GM19099 (cell line): Measurements from ENCODE around the gene NTSR1.
A peak's percentile ranks its signal among the peaks of the same experiment; 100 is the strongest.

Source experiments
- POLR2A ChIP-seq: IDR thresholded peaks from 3 replicates; pipeline ENCODE4 v1.6.1; 2011; ENCODE audit warnings: low read depth; ENCODE audit not compliant: insufficient read length; ENCODE audit errors: extremely low read depth

The NTSR1 gene

DNA sequence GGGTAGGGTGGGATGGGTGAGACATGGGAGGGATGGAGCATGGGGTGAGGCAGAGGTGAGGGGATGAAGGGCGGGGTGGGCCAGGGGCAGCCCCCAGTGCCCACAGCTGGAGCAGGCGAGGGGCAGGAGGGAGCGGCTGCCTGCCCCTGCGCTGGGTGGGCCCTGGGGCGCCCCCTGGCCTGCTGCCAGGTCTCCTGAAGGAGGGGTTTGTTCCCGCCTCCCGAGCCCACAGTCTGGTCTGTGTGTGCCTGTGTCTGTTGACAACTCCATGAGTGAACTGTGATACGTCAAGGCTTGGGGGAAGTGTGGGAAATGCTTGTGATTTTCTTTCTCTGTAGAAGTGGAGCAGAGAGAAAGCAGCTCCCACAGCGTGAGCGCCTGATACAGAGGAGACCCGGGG, 76.8 kb downstream of the NTSR1 start:
- no peak for TF ChIP-seq POLR2A

DNA sequence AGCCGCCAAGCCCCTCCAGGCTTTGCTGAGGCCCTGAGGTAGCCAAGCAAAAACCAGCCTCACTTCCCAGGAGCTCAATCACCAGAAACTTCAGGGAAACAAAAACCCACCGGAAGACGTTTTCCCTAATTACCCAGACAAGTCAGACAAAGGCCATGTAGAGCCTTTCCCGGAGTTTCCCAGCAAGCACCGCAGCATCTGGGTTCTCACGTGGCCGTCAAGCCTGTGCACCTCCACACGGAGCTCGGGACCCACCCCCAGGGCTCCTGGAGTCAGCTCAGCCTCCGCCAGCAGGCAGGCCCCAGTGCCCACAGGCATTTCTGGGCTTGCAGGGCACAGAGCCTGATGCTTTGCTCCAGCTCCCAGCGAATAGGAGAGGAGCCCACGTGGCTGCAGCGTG, 77.5 kb downstream of the NTSR1 start:
- TF ChIP-seq POLR2A: no peak

DNA sequence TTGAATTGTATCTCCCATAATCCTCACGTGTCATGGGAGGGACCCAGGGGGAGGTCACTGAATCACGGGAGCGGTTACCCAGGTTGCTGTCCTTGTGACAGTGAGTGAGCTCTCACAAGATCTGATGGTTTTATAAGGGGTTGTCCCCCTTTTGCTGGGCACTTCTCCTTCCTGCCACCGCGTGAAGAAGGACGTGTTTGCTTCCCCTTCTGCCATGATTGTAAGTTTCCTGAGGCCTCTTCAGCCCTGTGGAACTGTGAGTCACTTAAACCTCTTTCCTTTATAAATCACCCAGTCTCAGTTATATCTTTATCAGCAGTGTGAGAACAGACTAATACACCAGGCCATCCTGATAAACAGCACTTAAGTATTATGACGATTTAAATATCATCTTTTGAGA, 78.7 kb downstream of the NTSR1 start:
- no peak for TF ChIP-seq POLR2A

DNA sequence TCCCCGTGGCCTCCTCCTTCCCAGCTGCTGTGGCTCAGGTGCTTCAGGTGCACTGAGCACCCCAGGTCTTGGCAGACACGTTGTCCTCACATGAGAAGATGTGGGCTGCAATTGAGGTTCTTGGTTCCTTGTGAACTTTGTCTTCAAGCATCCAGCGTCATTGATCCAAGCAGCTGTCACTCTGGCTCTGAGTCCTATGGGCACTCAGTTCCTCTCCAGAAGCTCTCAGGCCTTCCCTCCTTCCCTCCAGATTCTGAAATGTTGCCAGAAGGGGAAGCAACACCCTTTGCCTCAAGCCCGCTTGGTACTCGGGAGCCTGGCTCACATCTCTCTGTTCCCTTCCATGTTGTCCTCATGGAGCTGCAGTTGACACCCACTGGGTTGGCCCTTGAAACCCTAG, 79.2 kb downstream of the NTSR1 start:
- TF ChIP-seq POLR2A: no peak

DNA sequence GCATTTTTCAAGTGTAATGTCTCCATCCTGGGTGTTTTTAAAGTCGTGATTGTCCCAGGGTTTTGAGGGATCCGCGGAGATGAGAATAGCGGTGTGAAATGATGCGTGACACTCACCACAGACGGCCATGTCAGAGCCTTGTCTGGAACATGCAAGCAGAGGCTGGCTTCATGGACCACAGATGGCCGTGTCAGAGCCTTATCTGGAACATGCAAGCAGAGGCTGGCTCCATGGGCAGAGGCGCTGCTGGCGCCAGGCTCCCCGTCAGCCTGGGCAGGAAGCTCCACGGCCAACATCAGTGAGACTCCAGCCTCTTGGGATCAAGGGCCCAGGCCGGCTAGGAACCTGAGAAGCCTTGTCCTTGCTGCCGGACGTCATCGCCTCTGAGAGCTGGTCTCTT, 80.0 kb downstream of the NTSR1 start:
- no peak for TF ChIP-seq POLR2A

DNA sequence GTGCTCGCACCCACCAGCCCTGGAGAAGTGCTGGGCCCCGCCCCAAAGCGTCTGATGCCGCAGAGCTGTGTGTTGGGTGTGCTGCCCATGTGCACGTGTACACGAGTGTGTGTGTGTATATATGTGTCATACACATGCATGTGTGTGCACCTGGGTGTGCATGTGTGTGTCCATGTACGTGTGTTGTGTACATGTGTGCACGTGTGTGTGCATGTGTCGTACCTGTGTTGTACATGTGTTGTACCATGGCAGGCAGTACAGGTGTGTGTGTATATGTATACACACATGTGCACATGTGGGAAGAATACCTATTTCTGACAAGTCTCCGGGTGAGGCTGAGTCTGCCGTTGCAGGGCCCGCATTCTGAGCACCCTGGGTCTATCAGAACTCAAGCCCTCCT, 81.4 kb downstream of the NTSR1 start:
- no peak for TF ChIP-seq POLR2A

DNA sequence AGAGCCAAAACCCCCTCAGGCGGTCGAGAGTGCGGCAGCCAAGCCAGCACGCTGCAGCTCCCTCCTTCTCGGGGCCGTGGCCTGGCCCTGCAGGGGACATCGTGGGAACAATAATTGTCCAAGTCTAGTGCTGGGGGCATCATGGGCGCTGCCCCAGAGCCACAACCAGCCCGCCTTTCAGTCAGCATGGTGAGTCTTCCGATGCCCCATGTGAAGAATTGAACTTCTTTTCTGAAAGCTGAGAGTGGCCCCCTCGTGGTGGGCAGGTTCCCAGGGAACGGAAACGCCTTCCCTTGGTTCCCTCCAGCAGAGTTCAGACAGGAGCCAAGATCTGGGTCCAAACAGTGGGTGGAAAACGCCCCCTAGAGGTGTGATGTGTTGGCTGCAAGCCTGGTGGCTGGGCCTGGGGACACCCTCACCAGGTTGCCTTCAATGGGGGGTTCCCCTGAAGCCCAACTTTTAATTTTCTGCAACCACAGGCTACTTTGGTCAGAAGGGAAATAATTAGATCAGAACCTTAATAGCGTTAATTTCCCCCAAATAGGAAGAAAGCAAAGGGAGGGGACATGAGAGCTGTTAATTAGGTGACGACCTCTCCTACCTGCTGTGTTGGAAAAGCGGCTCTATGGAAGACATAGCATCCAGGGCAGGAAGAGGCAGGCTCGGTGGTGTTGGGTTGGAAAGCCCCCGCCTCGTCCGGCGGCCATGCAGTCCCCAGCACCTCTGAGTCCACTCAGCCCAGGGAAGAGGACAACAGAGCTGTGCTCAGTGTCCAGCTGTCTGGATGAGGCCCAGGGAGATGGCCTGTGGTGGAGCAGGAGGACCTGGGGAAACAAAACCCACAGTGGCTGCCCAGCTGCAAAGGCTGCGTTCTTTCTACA, 82.9 kb downstream of the NTSR1 start:
- no peak for TF ChIP-seq POLR2A

DNA sequence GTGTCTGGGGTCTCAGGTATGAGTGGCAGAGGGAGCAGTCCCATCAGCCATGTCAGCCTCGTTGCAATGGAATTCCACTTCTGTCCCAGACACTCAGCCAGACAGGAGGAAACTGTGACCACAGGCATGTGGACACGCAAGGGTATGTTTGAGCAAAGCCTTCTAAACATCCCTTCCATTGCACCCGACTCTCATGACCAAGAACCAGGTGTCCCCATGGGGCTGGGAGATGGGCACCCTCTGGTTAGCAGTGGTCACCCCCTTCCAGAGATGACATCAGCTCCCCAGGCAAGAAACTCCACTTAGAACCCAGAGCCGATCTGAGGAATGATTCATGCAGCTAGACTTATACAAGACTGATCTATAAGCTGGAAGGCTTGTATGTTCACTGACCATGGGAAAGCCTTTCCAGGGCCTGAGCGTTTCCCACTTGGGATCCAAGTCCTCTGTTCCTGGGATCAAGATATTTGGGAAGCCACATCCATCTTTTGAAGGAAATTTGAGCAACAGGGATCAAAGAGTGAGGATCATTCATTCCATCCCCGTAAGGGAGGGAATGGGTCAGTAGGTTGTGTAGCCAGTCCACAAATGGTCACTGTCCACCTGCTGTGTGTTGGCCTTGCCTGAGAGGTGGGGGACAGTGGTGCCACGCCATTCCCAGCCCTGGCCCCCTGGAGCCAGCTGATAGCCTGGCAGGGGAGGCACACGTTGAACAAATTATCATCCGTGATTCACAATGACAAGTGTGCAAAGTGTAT, 83.7 kb downstream of the NTSR1 start:
- no peak for TF ChIP-seq POLR2A

DNA sequence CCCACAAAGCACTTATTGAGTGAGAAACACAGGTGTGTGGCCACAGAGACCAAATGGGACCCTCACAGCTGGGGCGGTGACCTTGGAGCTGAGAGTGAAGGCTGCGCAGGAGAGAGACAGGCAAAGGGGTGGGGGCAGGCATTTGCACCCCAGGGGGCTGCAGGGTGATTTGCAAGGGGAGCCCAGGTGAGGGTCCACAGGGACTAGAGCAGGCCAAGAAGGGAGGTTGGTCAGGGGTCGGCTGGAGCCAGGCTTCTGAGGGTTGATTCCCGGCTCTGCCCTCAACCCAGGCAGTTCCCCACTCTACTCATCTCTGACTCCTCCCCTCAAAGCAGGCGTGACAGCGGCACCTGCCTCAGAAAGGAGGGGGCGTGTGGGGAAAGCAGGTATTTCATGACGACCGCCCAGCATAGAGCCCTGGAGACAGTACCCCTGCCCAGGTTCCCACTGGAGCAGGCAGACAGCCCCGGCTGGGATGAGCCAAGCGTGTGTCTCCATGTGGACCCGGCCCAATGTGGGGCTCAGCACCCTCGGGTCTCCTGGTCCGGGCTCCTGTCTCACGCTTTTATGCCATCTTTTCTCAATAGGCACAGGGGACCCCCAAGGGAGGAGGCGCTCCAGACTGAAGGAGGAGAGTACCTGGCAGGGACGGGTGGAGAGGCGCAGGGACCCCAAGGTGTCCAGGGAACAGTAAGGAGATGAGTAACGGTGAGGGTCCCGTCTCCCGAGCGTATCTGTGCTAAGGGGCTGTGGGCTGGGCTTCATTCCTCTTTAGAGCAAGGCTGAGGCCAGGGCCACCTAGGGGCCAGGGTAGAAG, 84.5 kb downstream of the NTSR1 start:
- no peak for TF ChIP-seq POLR2A

DNA sequence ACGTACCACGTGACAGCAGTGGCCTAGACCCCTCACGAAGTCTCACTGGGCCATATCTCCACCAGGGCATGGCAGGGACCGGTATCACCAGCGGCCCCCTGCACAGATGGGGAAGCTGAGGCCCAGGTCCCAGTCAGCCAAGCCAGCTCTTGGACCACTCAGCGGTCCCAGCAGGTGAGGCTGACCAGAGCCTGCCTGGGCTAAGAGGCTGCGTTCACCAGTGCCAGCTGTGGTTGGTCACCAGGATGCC, 85.0 kb downstream of the NTSR1 start:
- no peak for TF ChIP-seq POLR2A

DNA sequence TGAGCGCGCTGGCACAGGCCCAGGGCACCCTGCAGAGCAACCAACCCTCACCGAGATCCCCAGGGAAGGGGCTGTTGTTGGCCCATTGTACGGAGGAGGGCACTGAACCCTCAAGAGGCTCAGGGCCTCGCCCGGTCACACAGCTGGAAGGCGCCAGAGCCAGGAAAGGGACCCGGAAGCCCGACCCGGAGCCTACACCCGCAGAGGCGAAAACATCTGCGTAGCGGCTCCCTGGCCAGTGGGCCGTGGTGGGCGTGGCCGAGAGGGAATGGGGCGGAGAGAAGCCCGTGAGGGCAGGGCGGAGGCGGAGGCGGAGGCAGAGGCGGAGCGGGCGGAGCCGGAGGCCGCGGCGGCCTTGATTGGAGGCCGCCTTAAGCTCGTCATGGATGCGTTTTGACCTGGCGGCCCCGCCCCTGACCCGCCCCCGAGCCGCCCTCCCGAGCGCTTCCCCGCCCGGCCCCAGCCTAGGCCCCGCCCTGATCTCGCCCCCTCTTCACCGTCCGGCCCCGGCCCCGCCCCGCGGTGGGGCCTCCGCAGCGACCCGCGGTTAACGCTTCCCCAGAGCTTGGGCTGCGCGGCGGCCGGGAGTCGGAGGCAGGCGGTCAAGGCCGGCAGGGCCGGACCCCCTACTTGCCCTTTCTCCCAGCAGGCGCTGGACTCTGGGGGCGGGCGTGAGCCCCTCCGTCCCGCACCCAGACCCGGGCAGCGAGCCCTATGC, 85.5 kb downstream of the NTSR1 start:
- peak; percentile 72 for TF ChIP-seq POLR2A

DNA sequence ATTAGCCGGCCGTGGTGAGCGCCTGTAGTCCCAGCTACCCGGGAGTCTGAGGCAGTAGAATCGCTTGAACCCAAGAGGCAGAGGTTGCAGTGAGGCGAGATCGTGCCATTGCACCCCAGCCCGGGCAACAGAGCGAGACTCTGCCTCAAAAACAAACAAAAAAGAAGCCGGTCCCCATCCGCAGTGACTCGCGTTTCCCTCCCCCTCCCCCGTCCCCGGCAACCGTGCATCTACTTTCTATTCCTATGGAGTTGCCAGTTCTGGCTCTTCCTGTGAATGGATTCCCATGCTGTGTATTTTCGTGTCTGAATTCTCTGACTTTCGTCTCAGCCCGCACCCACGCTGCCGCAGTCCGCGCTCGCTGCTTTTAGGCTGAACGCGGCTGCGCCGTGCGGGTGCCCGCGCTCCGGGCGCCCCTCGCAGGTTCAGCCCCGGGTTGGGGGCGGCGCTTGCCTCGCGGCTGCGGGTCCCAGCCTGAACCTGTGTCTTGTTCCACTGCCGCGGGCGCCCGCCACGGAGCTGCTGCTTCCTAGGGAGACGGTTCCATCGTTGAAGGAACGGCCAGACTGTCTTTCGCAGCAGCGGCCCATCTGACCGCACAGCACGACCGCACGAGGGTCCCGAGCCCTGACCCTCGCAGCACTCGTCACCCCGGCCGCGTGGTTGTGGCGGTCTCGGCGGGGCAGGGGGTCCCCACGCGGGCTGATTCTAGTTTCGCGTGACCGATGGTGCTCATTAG, 86.6 kb downstream of the NTSR1 start:
- peak; percentile 56 for TF ChIP-seq POLR2A

DNA sequence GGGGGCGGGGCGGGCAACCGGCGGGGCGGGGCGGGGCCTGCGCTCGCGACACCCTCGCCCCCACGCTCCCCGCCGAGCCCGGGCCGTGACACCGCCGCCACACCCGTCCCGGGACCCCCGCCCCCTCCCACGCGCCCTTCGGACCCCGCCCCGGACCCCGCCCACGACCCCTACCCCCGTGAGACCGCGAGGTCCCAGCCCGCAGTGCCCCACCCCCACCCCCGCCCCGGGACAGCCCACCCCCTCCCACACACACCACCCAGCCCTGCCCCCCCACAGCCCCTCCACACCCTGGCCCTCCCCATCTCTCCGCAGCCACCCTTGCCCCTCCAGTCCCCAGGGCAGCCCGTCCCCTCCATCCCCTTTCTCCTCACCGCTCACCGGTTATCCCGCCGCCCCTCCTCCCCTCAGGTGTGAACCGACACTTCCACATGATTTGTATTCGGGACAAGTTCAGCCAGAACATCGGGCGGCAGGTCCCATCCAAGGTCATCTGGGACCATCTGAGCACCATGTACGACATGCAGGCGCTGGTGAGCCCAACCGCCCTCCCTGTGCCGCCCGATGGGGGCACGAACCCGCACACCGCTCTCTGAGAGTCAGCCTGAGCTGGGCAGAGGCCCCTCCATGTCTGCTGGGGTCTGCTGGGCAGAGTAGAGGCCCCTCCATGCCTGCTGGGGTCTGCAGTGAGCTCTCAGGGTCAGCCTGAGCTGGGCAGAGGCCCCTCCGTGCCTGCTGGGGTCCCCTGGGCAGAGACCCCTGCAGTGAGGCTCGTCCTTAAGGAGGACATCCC, 88.3 kb downstream of the NTSR1 start:
- no peak for TF ChIP-seq POLR2A
